Glomerular visceral epithelial cell (primary cell): ENCODE measurements around the gene MOB2.
"Not testable (repeated sequence)": the region's sequence is repeated elsewhere in the genome, so short reads cannot be mapped to it uniquely, and the experiment has no call there.

Experiments used
- DNase-seq: peaks from one replicate; pipeline ENCODE4 v3.0.0-alpha.2; 2016; ENCODE audit errors: extremely low spot score

MOB2 gene

GRCh38 chr11:1442807-1443366 lies 43.7 kb downstream of the MOB2 start:
- DNase-seq, result no peak

GRCh38 chr11:1442163-1442562 lies 44.4 kb downstream of the MOB2 start:
- DNase-seq, result no peak

DNA sequence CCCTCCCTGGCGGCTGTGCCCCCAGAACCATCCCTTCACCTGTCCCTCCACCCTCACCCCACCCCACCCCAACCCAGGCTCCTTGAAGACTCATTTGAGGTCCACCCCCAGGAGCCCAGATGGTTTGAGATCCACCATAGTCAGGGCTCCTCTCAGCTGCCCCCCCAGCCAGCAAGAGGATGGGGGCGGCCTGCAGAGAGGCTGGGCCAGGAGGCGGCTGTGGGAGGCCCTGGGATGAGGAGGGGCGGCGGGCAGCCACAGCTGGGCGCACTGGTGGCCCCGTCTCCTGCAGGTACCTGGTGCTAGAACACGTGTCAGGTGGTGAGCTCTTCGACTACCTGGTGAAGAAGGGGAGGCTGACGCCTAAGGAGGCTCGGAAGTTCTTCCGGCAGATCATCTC lies 46.1 kb downstream of the MOB2 start:
- DNase-seq, result no peak

- DNase-seq, result no peak
These were observed 46.5 kb downstream of the MOB2 start for GRCh38 chr11:1440066-1440465.

DNA sequence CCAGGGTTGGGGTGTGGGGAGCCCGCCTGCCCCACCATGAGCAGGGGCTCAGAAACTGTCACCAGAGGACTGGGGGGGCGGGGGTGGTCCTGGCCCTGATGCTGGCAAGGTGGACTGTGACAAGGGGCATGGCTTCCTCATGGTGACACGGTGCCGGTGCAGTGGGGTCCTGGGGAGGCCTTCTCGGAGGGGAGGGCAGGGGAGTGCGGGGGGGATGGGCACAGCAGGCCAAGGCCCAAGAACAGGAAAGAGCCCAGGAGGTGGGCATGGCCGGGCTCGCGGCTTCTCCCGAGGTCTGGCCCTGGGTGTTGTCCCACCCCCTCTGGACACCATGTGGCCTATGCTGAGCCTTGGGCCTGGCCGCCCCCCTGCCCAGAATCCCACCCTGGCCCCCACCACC lies 47.2 kb downstream of the MOB2 start:
- no peak for DNase-seq

DNA sequence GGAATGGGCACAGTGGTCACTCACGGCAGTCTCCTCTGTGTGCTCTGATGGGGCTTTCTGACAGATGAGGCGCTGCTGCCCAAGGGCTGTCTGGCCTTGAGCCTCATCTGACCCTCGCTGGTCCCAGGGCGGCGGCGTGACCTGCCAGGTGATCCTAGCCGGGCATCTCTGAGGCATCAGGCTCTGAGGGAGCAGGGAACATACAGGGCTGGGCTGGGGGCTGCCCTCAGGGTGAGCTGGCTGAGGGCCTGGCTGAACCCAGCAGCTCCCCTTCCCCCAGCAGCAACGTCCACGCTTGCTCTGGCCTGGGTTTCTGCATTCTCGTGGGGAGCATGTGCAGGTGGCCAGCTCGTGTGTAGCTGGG lies 47.6 kb downstream of the MOB2 start:
- DNase-seq, result no peak

GRCh38 chr11:1438261-1438966 lies 48.2 kb downstream of the MOB2 start:
- no peak for DNase-seq

DNA sequence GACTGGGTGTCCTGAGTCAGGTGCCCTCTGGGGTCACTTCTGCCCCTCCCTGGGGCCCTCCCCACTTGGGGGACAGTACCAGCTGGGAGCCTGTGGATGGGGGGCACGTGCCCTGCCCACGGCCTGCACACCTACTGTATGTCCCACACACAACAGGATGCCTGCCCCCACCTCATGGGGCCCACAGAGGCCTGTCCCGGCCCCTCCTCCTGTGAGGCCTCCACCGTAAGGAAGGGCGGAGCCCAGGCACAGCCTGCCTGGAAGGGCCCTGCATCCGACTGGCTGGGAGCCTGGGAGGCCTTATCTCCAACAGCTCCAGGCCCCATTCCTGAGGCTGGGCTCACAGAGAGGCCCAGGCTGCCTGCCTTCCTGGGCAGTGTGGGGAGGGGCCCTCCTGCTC lies 49.1 kb downstream of the MOB2 start:
- DNase-seq, result no peak

DNA sequence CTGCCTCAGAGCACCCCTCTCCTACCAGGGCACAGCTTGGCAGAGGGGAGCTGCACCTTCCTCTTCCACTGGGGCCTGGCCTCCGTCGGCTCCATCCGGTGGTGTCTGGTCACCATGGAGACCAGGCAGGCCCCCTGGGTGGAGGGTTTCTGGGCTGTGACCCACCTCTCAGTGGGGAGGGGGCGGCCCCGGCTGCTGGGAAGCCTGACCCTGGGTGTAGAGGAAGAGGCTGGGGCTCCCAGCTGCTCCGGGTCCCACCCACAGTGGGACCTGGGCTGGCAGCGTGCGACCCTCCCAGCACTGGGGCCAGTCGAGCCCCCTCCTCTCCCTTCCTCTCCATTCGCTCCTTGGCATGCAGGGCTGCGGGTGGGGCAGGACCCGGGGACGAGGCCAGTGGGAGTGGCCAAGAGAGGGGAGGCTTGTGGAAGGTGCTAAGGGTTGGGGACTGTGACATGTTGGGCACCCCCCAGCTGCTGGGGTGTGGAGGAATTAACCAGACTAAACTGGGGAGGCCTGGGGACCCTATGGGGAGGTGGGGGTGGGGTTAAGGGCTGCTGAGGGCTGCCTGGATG lies 50.0 kb downstream of the MOB2 start:
- DNase-seq, result no peak

- no peak for DNase-seq
These were observed 50.6 kb downstream of the MOB2 start for GRCh38 chr11:1435820-1436467.

GRCh38 chr11:1435479-1435819 lies 51.1 kb downstream of the MOB2 start:
- DNase-seq, result not testable (repeated sequence)

DNA sequence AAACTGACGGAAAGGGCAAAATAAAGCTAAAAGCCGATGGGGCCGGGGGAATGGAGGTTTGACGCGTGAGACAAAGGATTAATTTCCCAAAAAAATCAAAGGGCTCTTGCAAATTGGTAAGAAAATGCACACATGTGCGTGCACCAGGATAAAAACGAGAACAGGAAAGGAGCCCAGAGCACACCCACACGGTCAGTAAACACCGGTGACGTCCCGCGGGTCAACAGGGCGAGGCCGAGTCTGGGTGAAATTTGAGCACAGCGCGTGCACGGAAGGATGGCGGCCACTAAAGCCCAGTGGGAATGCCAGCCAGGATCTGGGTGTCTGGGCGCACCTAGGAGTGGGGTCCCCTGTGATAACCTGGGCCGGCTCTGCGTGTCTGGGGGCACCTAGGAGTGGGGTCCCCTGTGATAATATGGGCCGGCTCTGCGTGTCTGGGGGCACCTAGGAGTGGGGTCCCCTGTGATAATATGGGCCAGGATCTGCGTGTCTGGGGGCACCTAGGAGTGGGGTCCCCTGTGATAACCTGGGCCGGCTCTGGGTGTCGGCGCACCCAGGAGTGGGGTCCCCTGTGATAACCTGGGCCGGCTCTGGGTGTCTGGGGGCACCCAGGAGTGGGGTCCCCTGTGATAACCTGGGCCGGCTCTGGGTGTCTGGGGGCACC lies 52.5 kb downstream of the MOB2 start:
- no peak for DNase-seq

- DNase-seq, result no peak
These were observed 53.0 kb downstream of the MOB2 start for GRCh38 chr11:1433568-1433967.

- no peak for DNase-seq
These were observed 57.7 kb downstream of the MOB2 start for GRCh38 chr11:1428762-1429316.

GRCh38 chr11:1425439-1425838 lies 61.1 kb downstream of the MOB2 start:
- no peak for DNase-seq

- no peak for DNase-seq
These were observed 61.6 kb downstream of the MOB2 start for GRCh38 chr11:1425006-1425405.

GRCh38 chr11:1423406-1423805 lies 63.2 kb downstream of the MOB2 start:
- DNase-seq, result not testable (repeated sequence)

DNA sequence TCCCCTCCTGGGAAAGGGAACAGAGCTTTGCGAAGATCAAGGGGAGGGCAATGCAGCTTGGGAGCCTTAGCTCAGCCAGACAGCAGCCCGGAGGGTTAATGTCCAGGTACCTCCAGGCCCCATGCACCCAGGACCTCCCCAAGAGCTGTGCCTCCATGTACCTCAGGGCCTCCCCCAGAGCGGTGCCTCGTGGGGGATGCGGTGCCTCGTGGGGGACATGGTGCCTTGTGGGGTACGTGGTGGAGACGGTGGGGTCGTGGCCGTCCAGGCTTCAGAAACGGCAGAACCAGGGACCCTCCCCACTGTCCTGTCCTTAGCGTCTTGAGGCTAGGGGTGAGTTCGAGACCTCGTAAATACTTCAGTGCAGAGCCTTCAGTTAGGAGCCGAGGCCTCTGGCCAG lies 63.6 kb downstream of the MOB2 start:
- DNase-seq, result no peak

GRCh38 chr11:1422481-1422880 lies 64.1 kb downstream of the MOB2 start:
- DNase-seq, result no peak

- no peak for DNase-seq
These were observed 65.3 kb downstream of the MOB2 start for GRCh38 chr11:1421291-1421690.

GRCh38 chr11:1419811-1420210 lies 66.8 kb downstream of the MOB2 start:
- DNase-seq, result no peak
